ENCODE data around the gene CRB3.
A peak's percentile ranks its signal among the peaks of the same experiment; 100 is the strongest.
"Not testable (repeated sequence)": the region's sequence is repeated elsewhere in the genome, so short reads cannot be mapped to it uniquely, and the experiment has no call there.

CRB3 gene

DNA sequence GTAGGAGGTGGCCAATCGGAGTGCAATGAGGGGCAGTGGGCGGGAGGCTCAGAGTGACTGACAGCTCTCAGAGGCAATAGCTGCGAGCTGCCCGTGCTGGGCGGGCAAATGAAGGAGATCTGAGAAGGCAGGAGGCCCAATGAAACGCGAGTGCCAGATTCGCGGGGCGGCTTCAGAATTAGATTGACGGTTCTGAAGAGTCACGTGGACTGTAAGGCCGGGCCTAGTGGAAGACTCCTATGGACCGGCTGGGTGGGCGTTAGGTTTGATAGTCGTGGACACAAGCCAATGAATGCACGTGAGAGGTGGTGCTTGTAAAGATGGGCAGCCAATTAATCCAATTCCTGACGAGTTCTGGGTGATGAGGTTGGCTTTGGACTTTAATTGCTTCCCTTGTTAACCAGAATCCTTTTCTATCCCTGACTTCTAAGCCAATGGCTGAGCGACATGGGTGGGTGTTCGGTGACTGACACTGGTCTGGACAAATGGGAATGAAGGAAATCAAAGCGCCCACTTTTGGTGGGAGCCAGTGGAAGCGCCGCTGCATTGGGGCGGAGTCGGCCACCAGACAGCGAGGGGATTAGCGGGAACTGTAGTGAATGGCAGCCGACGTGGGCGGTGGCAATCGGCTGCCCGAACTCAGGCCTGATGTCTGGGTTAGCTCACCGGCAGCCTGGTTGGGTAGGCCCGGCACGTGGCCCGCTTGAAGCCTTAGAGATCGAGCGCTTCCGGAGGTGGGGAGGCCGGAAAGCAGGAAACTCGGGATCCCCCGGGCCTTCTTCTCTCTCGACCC is 38.9 kb upstream of the CRB3 start:
- Histone ChIP-seq H3K9me3 (replicated peaks; ENCODE audit: insufficient read depth, low read length) (no peaks in the 10 kb centered on the region), H3K36me3 (replicated peaks; ENCODE audit: insufficient read depth, low read length) (peaks cover 17% of the 10 kb centered on the region), H3K4me3 (ENCODE audit: low read length) (peak overlapping the region; percentile 31; the same call in 1 of the 2 replicates), H3K27ac (ENCODE audit: low read length) (peak overlapping the region; percentile 14; the same call in 1 of the 2 replicates), H3K79me2 (ENCODE audit: low read length) (peaks cover 40% of the 10 kb centered on the region), H3K9me2 (replicated peaks; ENCODE audit: insufficient read depth, low read length) (no peaks in the 10 kb centered on the region), H3K4me2 (ENCODE audit: low read depth, low read length) (peak overlapping the region; percentile 48), H3K27me3 (replicated peaks; ENCODE audit: insufficient read depth, low read length) (peaks cover 7% of the 10 kb centered on the region; the same call in 1 of the 2 replicates), H3F3A (ENCODE audit: insufficient read depth, low read length) (no peaks in the 10 kb centered on the region), H4K20me1 (ENCODE audit: insufficient read depth, low read length) (peaks cover 37% of the 10 kb centered on the region), H3K4me1 (ENCODE audit: low read length) (peaks cover 10% of the 10 kb centered on the region), H2AFZ (ENCODE audit: low read length) (peak overlapping the region; percentile 73), H3K9ac (ENCODE audit: low read length) (peak overlapping the region; percentile 2; the same call in 1 of the 2 replicates)
- TF ChIP-seq EZH2 (optimal IDR thresholded peaks at IDR 0.05; ENCODE audit: low read depth, low read length) (no peak), EZH2phosphoT487 (IDR thresholded peaks at IDR 0.05; ENCODE audit: low read length) (no peak)
- TF ChIP-seq, protein P1, sequence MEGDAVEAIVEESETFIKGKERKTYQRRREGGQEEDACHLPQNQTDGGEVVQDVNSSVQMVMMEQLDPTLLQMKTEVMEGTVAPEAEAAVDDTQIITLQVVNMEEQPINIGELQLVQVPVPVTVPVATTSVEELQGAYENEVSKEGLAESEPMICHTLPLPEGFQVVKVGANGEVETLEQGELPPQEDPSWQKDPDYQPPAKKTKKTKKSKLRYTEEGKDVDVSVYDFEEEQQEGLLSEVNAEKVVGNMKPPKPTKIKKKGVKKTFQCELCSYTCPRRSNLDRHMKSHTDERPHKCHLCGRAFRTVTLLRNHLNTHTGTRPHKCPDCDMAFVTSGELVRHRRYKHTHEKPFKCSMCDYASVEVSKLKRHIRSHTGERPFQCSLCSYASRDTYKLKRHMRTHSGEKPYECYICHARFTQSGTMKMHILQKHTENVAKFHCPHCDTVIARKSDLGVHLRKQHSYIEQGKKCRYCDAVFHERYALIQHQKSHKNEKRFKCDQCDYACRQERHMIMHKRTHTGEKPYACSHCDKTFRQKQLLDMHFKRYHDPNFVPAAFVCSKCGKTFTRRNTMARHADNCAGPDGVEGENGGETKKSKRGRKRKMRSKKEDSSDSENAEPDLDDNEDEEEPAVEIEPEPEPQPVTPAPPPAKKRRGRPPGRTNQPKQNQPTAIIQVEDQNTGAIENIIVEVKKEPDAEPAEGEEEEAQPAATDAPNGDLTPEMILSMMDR (IDR thresholded peaks at IDR 0.05; ENCODE audit: low read length): no peak
- DNase-seq: peak; percentile 100

DNA sequence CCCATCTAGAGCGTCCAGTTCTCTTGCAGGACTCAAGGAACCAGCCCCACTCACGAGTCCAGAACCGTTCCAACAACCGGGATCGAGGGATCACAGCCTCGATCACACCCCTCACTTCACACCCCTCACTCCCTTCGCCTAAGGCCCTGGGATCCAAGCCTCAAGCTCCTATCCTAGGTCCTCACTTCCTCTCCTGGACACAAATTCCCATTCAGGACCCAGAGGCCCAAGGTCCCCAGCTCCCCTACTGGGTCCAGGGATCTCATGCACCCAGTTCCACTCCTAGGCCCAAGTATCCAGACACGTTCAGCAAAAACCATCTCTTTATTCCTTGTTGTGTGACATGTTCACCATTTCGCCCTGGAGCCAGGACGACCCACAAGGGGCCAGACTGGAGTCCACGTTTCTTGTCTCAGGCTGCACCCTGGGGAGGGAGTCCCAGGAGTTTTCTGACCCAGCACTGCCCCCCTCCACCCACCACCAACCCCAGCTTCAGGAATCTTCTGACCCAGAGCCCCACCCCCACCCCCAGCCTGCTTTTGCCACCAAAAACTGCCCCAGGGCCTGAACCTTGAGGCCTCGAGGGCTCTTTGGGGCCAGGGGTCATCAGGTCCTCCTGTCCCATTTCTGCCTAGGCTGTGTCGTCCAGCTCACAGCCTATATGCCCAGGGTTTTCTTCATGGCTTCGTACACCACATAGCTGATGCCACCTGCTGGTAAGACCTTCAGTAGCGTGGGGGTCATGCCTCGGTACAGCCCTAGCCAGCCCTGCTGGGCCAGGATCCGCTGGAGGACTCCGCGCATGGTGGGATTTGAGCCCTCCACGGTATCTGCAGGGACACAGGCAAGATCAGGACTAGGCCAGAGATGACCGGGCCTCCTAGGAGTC is 38.1 kb upstream of the CRB3 start:
- Histone ChIP-seq H3F3A (ENCODE audit: insufficient read depth, low read length) (no peaks in the 10 kb centered on the region), H3K27ac (ENCODE audit: low read length) (peak overlapping the region; percentile 14; the same call in 1 of the 2 replicates), H3K4me3 (ENCODE audit: low read length) (peak overlapping the region; percentile 31; the same call in 1 of the 2 replicates), H3K36me3 (replicated peaks; ENCODE audit: insufficient read depth, low read length) (0 out of 2 replicates have a peak, but pooled peaks cover 9% of the 10 kb centered on the region), H3K9ac (ENCODE audit: low read length) (peak overlapping the region; percentile 2; the same call in 1 of the 2 replicates), H3K4me1 (ENCODE audit: low read length) (peaks cover 10% of the 10 kb centered on the region), H2AFZ (ENCODE audit: low read length) (peak overlapping the region; percentile 73), H3K9me2 (replicated peaks; ENCODE audit: insufficient read depth, low read length) (no peaks in the 10 kb centered on the region), H3K79me2 (ENCODE audit: low read length) (peaks cover 32% of the 10 kb centered on the region), H3K4me2 (ENCODE audit: low read depth, low read length) (peak overlapping the region; percentile 48), H4K20me1 (ENCODE audit: insufficient read depth, low read length) (peaks cover 30% of the 10 kb centered on the region), H3K27me3 (replicated peaks; ENCODE audit: insufficient read depth, low read length) (peaks cover 7% of the 10 kb centered on the region; the same call in 1 of the 2 replicates), H3K9me3 (replicated peaks; ENCODE audit: insufficient read depth, low read length) (no peaks in the 10 kb centered on the region)
- DNase-seq: no peak
- TF ChIP-seq EZH2phosphoT487 (IDR thresholded peaks at IDR 0.05; ENCODE audit: low read length) (no peak), EZH2 (optimal IDR thresholded peaks at IDR 0.05; ENCODE audit: low read depth, low read length) (no peak)
- TF ChIP-seq, protein P1 (IDR thresholded peaks at IDR 0.05; ENCODE audit: low read length): peak; percentile 12; the same call in 1 of the 2 replicates

- H3F3A ChIP-seq (ENCODE audit: insufficient read depth, low read length): no peaks in the 10 kb centered on the region
These were observed 36.9 kb upstream of the CRB3 start for GRCh38 chr19:6427131-6427530.

GRCh38 chr19:6428692-6429418 is 35.2 kb upstream of the CRB3 start:
- H3K36me3 ChIP-seq (replicated peaks; ENCODE audit: insufficient read depth, low read length); H3K9me3 ChIP-seq (replicated peaks; ENCODE audit: insufficient read depth, low read length); H2AFZ ChIP-seq (ENCODE audit: low read length); H3K4me3 ChIP-seq (ENCODE audit: low read length); H4K20me1 ChIP-seq (ENCODE audit: insufficient read depth, low read length); DNase-seq; H3F3A ChIP-seq (ENCODE audit: insufficient read depth, low read length); H3K9ac ChIP-seq (ENCODE audit: low read length); H3K79me2 ChIP-seq (ENCODE audit: low read length); H3K4me2 ChIP-seq (ENCODE audit: low read depth, low read length); H3K4me1 ChIP-seq (ENCODE audit: low read length); H3K9me2 ChIP-seq (replicated peaks; ENCODE audit: insufficient read depth, low read length); H3K27ac ChIP-seq (ENCODE audit: low read length): not testable (repeated sequence)
- peaks cover 13% of the 10 kb centered on the region; the same call in 1 of the 2 replicates for H3K27me3 ChIP-seq (replicated peaks; ENCODE audit: insufficient read depth, low read length)

More at GRCh38 chr19:6427131-6427530, 36.9 kb upstream of the CRB3 start:
- Histone ChIP-seq H3K9me2 (replicated peaks; ENCODE audit: insufficient read depth, low read length) (no peaks in the 10 kb centered on the region), H3K4me2 (ENCODE audit: low read depth, low read length) (no peak overlapping the region), H3K79me2 (ENCODE audit: low read length) (peaks cover 20% of the 10 kb centered on the region), H3K4me1 (ENCODE audit: low read length) (peaks cover 10% of the 10 kb centered on the region), H3K4me3 (ENCODE audit: low read length) (no peak overlapping the region), H4K20me1 (ENCODE audit: insufficient read depth, low read length) (peaks cover 19% of the 10 kb centered on the region), H3K27me3 (replicated peaks; ENCODE audit: insufficient read depth, low read length) (peaks cover 13% of the 10 kb centered on the region; the same call in 1 of the 2 replicates), H3K9ac (ENCODE audit: low read length) (no peak overlapping the region), H2AFZ (ENCODE audit: low read length) (no peak overlapping the region), H3K9me3 (replicated peaks; ENCODE audit: insufficient read depth, low read length) (no peaks in the 10 kb centered on the region), H3K27ac (ENCODE audit: low read length) (no peak overlapping the region), H3K36me3 (replicated peaks; ENCODE audit: insufficient read depth, low read length) (0 out of 2 replicates have a peak, but pooled peaks cover 7% of the 10 kb centered on the region)
- TF ChIP-seq, protein P1 (IDR thresholded peaks at IDR 0.05; ENCODE audit: low read length): no peak
- TF ChIP-seq EZH2phosphoT487 (IDR thresholded peaks at IDR 0.05; ENCODE audit: low read length) (no peak), EZH2 (optimal IDR thresholded peaks at IDR 0.05; ENCODE audit: low read depth, low read length) (no peak)
- DNase-seq: no peak

Measured in MM.1S (cell line).